ENCODE measurements around the gene RNF11. TPM values are rescaled to one million over a fixed set of nuclear protein-coding genes. Genes with fewer than 3 reads are reported as not detected.

Gene RNF11
- total RNA-seq, 1 experiment from 2014 or later: 55.8 TPM

DNA sequence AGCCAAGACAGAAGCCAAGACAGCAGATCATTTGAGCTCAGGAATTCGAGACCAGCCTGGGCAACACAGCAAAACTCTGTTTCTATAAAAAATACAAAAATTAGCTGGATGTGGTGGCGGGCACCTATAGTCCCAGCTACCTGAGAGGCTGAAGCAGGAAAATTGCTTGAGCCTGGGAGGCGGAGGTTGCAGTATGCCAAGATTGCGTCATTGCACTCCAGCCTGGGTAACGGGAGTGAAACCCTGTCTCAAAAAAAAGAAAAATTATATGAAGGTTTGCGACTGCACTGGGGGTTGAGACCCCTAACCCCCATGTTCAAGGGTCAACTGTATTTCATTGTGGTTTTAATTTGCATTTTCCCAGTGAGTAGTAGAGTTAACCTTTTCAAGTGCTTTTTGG lies 16.3 kb downstream of the RNF11 start:
- no peak overlapping the region for H3K14ac ChIP-seq (ENCODE audit: insufficient read depth, low read length)
- 0 out of 4 replicates have a peak, but pooled peaks cover 2 to 4% of the 10 kb centered on the region in 2 experiments for H3K4me1 Mint-ChIP-seq
- no peak overlapping the region for H2BK20ac ChIP-seq (ENCODE audit: low read depth, low read length, poor library complexity, severe bottlenecking)
- H3K4me1 ChIP-seq (ENCODE audit: insufficient read depth, low read length): no peaks in the 10 kb centered on the region
- DNase-seq: no peak
- H3K4me3 Mint-ChIP-seq: no peak overlapping the region
- no peaks in the 10 kb centered on the region for H3K27me3 Mint-ChIP-seq (ENCODE audit: low read depth)
- H3K23ac ChIP-seq (ENCODE audit: insufficient read length, low read depth, low read length): no peak overlapping the region
- no peaks in the 10 kb centered on the region for H4K20me1 ChIP-seq (ENCODE audit: control insufficient read depth, insufficient read depth, insufficient read length)
- no peak overlapping the region for H2AK5ac ChIP-seq (ENCODE audit: insufficient read length, low read length)
- H3K23me2 ChIP-seq (ENCODE audit: insufficient read length, low read depth, low read length, poor library complexity, severe bottlenecking): no peaks in the 10 kb centered on the region
- H3K79me2 ChIP-seq (ENCODE audit: insufficient read depth, low read length): peaks cover 2% of the 10 kb centered on the region; the same call in 1 of the 2 replicates
- H4K8ac ChIP-seq (replicated peaks; ENCODE audit: insufficient read length, low read depth, low read length): no peak overlapping the region
- H3K79me1 ChIP-seq (ENCODE audit: insufficient read depth, low read depth, low read length, poor library complexity, severe bottlenecking): peaks cover 12% of the 10 kb centered on the region
- H3K9me3 ChIP-seq (ENCODE audit: control insufficient read depth, low read depth, low read length): no peaks in the 10 kb centered on the region
- TF ChIP-seq, protein P1, sequence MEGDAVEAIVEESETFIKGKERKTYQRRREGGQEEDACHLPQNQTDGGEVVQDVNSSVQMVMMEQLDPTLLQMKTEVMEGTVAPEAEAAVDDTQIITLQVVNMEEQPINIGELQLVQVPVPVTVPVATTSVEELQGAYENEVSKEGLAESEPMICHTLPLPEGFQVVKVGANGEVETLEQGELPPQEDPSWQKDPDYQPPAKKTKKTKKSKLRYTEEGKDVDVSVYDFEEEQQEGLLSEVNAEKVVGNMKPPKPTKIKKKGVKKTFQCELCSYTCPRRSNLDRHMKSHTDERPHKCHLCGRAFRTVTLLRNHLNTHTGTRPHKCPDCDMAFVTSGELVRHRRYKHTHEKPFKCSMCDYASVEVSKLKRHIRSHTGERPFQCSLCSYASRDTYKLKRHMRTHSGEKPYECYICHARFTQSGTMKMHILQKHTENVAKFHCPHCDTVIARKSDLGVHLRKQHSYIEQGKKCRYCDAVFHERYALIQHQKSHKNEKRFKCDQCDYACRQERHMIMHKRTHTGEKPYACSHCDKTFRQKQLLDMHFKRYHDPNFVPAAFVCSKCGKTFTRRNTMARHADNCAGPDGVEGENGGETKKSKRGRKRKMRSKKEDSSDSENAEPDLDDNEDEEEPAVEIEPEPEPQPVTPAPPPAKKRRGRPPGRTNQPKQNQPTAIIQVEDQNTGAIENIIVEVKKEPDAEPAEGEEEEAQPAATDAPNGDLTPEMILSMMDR (conservative IDR thresholded peaks at IDR 0.05): no peak
- peak overlapping the region in 1 of 3 experiments; percentile 2; a peak in 1 of 7 replicates for H3K27ac Mint-ChIP-seq
- H2BK5ac ChIP-seq (ENCODE audit: insufficient read length, low read length): no peak overlapping the region
- no peak overlapping the region for H3K4me2 ChIP-seq (ENCODE audit: insufficient read depth, insufficient read length, low read length)
- no peak overlapping the region for H4K5ac ChIP-seq (ENCODE audit: insufficient read length, low read depth, low read length)
- no peaks in the 10 kb centered on the region for H3K9me3 Mint-ChIP-seq
- H2BK120ac ChIP-seq (ENCODE audit: low read depth, low read length, poor library complexity, severe bottlenecking): no peak overlapping the region
- H3K27ac ChIP-seq (ENCODE audit: insufficient read length, low read depth, low read length): no peak overlapping the region
- H3K36me3 Mint-ChIP-seq (ENCODE audit: insufficient read depth in 1 of 3, low read depth in 3 of 3): no peaks in the 10 kb centered on the region; a peak in 1 of 7 replicates
- no CpG with 5 or more reads among the region's 6 CpGs for WGBS (ENCODE audit: extremely low coverage, insufficient read length, low lambda C conversion rate)
- no peak overlapping the region for H4K91ac ChIP-seq (ENCODE audit: insufficient read length, low read depth, low read length)
- H2BK15ac ChIP-seq (ENCODE audit: low read depth, low read length): no peak overlapping the region
- H3K18ac ChIP-seq (ENCODE audit: insufficient read length, low read depth, low read length): no peak overlapping the region
- no peak overlapping the region for H2BK12ac ChIP-seq (ENCODE audit: insufficient read length, low read depth, low read length)
- H3K27me3 ChIP-seq (ENCODE audit: insufficient read depth, low read length): no peaks in the 10 kb centered on the region
- H3T11ph ChIP-seq (ENCODE audit: low read length): no peak overlapping the region
- no peak overlapping the region for H3K4ac ChIP-seq (ENCODE audit: low read depth, low read length)
- no peak overlapping the region for H3K9ac ChIP-seq (ENCODE audit: extremely low read depth, insufficient read length, low read length)
- H2AFZ ChIP-seq (ENCODE audit: low read length): no peak overlapping the region
- H3K56ac ChIP-seq (ENCODE audit: insufficient read length, low read depth, low read length): no peak overlapping the region

Measured in H9 (cell line).